Heart left ventricle (tissue), 13 donors: ENCODE measurements around the gene SLC6A4.

Experiments used
- CTCF ChIP-seq, 12 donors: fragments of 200-600 bp; sonication (generic) in 4 of 12; IDR thresholded peaks; one replicate each; pipeline versions ENCODE4 v1.5.0 to v1.8.0; 2018 to 2022; ENCODE audit warnings: antibody characterized with exemption in 12 of 12, mild to moderate bottlenecking in 5 of 12
- POLR2A ChIP-seq, 2 donors: fragments of 450-650 bp; IDR thresholded peaks; one replicate each; pipeline ENCODE4 v1.6.1; 2017; ENCODE audit warnings: antibody characterized with exemption in 2 of 2, mild to moderate bottlenecking in 2 of 2, moderate library complexity in 2 of 2
- donor health status: ischemic (EF 13 %, LVEDD 7.1; RV severe dilation, severe dysfunction).
- donor health status: DM: no; HTN: yes; CAD: no.
- donor health status: DM: no; HTN: no; CAD: no.
- donor health status: ischemic (EF 25% LVEDD 6.9; RV normal size, moderate dysfunction).
- donor health status: ischemic (EF 25% LVEDD 5.7; RV mildly dilated, moderate dysfunction).
- donor health status: ischemic (EF 35%, LVEDD 5.7; RV mildly dilated, moderate dysfunction).
- donor health status: nonischemic (EF 11% LVEDD 7.7; RV severe dilation, severe dysfunction).
- donor health status: DM: yes; HTN: yes; CAD: no.
- donor health status: PGD.
- donor health status: ischemic (EF 29% LVEDD 5.4; RV normal size, mild dysfunction).
- donor health status: nonischemic (EF 23%, LVEDD 6.1; RV moderate dilation, normal function).

GRCh38 chr17:30161601-30162000, 73.9 kb downstream of the SLC6A4 start:
- TF ChIP-seq CTCF (IDR thresholded peaks at IDR 0.05) = no peak
- no peak for TF ChIP-seq POLR2A (IDR thresholded peaks at IDR 0.05)
